Fibroblast of lung (primary cell): ENCODE data around the gene APOBEC3A.

Experiments
- EZH2 ChIP-seq: IDR thresholded peaks from 2 replicates; pipeline ENCODE4 v1.5.1; 2012; ENCODE audit warnings: low read length, control low read depth, mild to moderate bottlenecking; ENCODE audit errors: missing control alignments
- TF ChIP-seq, protein P1 (sequence below), 2 donors: IDR thresholded peaks in 1 of 2; conservative IDR thresholded peaks in 1 of 2; 1 replicate in 1 of 2; 2 replicates in 1 of 2; pipeline ENCODE4 v1.5.1; 2011 to 2012; ENCODE audit warnings: low read length in 2 of 2, control low read depth in 1 of 2, inconsistent platforms in 1 of 2, low read depth in 1 of 2, mild to moderate bottlenecking in 1 of 2

DNA sequence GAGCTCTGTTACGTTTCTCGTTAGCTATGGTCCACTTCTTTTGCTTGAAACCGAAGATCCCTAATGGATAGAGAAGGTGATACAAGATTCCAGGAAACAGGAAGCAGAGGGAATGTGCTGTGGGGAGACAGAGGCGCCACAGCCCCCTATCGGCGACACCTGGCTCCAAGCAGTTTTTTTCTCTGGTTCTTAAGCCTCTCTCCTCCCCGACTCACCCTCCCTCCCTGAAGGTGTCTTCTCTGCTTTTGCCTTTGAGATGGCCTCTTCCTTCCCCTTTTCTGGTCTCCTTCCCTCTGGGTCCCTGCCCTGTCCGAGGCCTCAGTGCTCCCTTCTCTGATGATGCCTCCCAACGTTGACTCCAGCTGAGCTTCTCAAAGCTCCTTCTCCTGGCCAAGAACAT lies 14.2 kb upstream of the APOBEC3A start:
- TF ChIP-seq EZH2, result no peak
- TF ChIP-seq, protein P1, sequence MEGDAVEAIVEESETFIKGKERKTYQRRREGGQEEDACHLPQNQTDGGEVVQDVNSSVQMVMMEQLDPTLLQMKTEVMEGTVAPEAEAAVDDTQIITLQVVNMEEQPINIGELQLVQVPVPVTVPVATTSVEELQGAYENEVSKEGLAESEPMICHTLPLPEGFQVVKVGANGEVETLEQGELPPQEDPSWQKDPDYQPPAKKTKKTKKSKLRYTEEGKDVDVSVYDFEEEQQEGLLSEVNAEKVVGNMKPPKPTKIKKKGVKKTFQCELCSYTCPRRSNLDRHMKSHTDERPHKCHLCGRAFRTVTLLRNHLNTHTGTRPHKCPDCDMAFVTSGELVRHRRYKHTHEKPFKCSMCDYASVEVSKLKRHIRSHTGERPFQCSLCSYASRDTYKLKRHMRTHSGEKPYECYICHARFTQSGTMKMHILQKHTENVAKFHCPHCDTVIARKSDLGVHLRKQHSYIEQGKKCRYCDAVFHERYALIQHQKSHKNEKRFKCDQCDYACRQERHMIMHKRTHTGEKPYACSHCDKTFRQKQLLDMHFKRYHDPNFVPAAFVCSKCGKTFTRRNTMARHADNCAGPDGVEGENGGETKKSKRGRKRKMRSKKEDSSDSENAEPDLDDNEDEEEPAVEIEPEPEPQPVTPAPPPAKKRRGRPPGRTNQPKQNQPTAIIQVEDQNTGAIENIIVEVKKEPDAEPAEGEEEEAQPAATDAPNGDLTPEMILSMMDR (conservative IDR thresholded peaks at IDR 0.05 in 1 of 2, IDR thresholded peaks at IDR 0.05 in 1 of 2; ENCODE audit: low read depth in 1 of 2, low read length in 2 of 2), result peak in 1 of 2 donors; percentile 7
